PFSK-1 (cell line): ENCODE measurements around the gene SMIM9.

Source experiments
- FOXP2 ChIP-seq: optimal IDR thresholded peaks from 2 replicates; pipeline ENCODE3; 2011; ENCODE audit warnings: borderline replicate concordance, control low read depth, inconsistent platforms; ENCODE audit not compliant: insufficient read depth; ENCODE audit errors: extremely low read length, extremely low read depth
- POLR2AphosphoS5 ChIP-seq: IDR thresholded peaks from 2 replicates; pipeline ENCODE4 v1.6.1; 2012; ENCODE audit warnings: low read depth, mild to moderate bottlenecking, control low read depth, low read length, moderate library complexity
- REST ChIP-seq, 2 experiments: IDR thresholded peaks; 2 replicates each; pipeline versions ENCODE4 v1.6.1 to v1.8.0; 2011 to 2012; ENCODE audit warnings: low read depth in 2 of 2, low read length in 2 of 2, control low read depth in 1 of 2, inconsistent platforms in 1 of 2, mild to moderate bottlenecking in 1 of 2, moderate library complexity in 1 of 2; ENCODE audit not compliant: insufficient read depth in 1 of 2
- SIN3A ChIP-seq: IDR thresholded peaks from 2 replicates; pipeline ENCODE4 v1.6.1; 2012; ENCODE audit warnings: mild to moderate bottlenecking, low read length, moderate library complexity, borderline replicate concordance; ENCODE audit not compliant: insufficient read depth
- TAF1 ChIP-seq: IDR thresholded peaks from 2 replicates; pipeline ENCODE4 v1.6.1; 2012; ENCODE audit warnings: low read length, control low read depth, borderline replicate concordance; ENCODE audit not compliant: insufficient read depth

Gene SMIM9

GRCh38 chrX:154784149-154784995 lies 50.1 kb downstream of the SMIM9 start:
- TF ChIP-seq POLR2AphosphoS5 (no peak), SIN3A (no peak), REST (IDR thresholded peaks at IDR 0.05; ENCODE audit: insufficient read depth in 1 of 2, low read depth in 2 of 2, low read length in 2 of 2) (no peak), TAF1 (no peak)

- no peak for TF ChIP-seq SIN3A
- no peak for TF ChIP-seq POLR2AphosphoS5
- TF ChIP-seq REST (IDR thresholded peaks at IDR 0.05; ENCODE audit: insufficient read depth in 1 of 2, low read depth in 2 of 2, low read length in 2 of 2): no peak
- no peak for TF ChIP-seq FOXP2
- TF ChIP-seq TAF1: no peak
Measured at GRCh38 chrX:154780968-154781367, 53.5 kb downstream of the SMIM9 start.

GRCh38 chrX:154779261-154779660 lies 55.2 kb downstream of the SMIM9 start:
- TF ChIP-seq TAF1: no peak
- no peak for TF ChIP-seq SIN3A
- TF ChIP-seq POLR2AphosphoS5: no peak
- no peak for TF ChIP-seq REST (IDR thresholded peaks at IDR 0.05; ENCODE audit: insufficient read depth in 1 of 2, low read depth in 2 of 2, low read length in 2 of 2)
- no peak for TF ChIP-seq FOXP2

GRCh38 chrX:154776753-154777152 lies 57.7 kb downstream of the SMIM9 start:
- TF ChIP-seq SIN3A (no peak), TAF1 (no peak), REST (IDR thresholded peaks at IDR 0.05; ENCODE audit: insufficient read depth in 1 of 2, low read depth in 2 of 2, low read length in 2 of 2) (no peak), POLR2AphosphoS5 (no peak), FOXP2 (no peak)
